Measurements from ENCODE around the gene C19orf12.

C19orf12 gene

DNA sequence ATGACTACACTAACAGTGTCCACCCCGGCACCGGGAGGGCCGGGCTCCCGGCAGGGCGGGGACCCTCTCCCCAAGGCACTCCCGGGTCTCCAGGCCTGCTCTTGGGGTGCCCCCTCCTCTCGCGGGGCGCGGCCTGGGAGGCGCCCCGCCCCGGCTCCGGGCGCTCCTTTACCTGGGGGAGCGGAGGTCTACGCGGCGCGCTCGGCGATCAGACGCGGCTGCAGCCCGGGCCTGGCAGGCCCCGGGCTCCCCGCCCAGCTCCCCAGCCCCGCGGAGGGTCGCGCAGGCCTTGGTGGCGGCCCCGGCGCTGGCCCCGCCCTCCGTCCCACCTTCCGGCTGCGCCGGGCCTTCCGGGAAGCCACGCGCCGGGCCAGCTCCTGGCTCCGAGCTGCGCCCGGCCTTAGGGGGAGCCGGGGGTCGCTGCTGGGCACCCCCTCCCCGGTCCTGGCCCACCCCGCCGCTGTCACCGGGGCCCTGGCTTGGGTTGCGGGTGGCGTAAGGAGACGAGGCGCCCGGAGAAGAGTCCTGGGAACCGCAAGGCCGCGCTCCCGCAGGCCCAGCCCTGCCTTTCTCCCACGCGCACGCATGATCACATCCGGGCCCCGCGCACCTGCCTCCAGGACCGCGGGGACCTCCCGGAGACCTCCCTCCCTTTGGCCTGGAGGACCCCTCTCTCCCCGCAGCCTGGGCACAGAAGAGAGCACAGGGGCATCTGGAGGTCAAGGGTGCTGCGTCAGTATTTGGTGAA lies at the start of gene C19orf12:
TSS of gene C19orf12 (minus strand) at position 309 of the 748 bp plus-strand sequence. CDS start 6,848 bp downstream, outside the sequence.
- peak in 1 of 2 donors; percentile 37 for DNase-seq (ENCODE audit: low read depth in 2 of 2)

- DNase-seq (ENCODE audit: low read depth in 2 of 2), result no peak
Observed at GRCh38 chr19:29764361-29764760, 49.3 kb upstream of the C19orf12 start.

- no peak for DNase-seq (ENCODE audit: low read depth in 2 of 2)
Observed at GRCh38 chr19:29763196-29763595, 48.1 kb upstream of the C19orf12 start.

GRCh38 chr19:29761575-29762232 lies 46.6 kb upstream of the C19orf12 start:
- no peak for DNase-seq (ENCODE audit: low read depth in 2 of 2)

- DNase-seq (ENCODE audit: low read depth in 2 of 2), result no peak
Observed at GRCh38 chr19:29760752-29761502, 45.9 kb upstream of the C19orf12 start.

DNA sequence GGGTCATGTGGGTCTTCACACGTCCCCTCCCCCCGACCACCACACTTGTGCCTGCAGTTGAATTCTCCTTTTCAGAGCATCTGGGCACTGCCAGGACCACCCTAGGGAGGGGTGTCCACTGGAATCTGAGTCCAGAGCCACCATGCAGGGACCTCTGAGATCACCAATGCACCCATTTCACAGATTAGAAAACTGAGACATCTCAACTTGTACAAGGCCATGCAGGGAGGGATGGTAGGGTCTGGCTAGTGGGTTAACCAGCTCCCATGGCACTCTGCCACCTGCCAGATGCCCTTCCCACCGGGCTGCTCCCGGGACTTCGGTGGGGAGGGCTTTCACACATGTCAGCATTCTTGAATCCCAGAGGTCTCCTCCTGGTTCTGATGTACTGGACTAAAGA lies 44.3 kb upstream of the C19orf12 start:
- DNase-seq (ENCODE audit: low read depth in 2 of 2), result no peak

DNA sequence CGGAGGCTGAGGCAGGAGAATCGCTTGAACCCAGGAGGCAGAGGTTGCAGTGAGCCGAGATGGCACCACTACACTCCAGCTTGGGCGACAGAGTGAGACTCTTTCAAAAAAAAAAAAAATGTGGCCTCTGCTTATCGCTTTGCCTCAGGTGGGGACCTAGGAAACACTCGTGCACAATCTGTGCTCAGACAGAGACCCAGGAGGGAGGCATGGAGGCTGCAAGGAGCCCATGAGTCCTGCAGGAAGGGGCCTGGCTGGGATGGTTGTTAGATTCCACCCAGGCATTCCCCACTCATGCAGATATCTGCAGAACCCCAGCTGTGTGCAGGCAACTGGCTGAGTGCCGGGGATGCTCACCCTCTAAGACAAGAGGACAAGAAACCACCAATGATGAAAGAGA lies 43.8 kb upstream of the C19orf12 start:
- no peak for DNase-seq (ENCODE audit: low read depth in 2 of 2)

GRCh38 chr19:29757551-29757950 lies 42.5 kb upstream of the C19orf12 start:
- no peak for DNase-seq (ENCODE audit: low read depth in 2 of 2)

DNA sequence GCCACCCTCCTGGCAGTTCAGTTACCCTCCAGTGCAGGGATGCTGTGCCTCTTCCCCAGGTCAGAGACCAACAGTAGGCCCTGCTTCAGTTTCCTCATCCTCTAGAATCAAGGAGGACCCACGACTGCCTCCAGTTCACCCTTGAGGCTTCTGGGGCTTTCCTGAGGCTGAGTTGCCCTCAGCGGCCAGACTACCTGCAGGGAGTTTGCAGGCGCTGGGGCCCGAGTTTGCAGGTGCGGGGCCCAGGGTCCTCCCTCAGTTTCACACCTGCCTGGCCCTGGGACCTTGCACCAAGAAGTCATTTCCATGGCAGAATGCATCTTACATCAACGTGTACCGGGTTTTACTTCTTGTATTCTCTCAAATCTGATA lies 38.9 kb upstream of the C19orf12 start:
- no peak for DNase-seq (ENCODE audit: low read depth in 2 of 2)

GRCh38 chr19:29753190-29753933 lies 38.3 kb upstream of the C19orf12 start:
- DNase-seq (ENCODE audit: low read depth in 2 of 2), result no peak

DNA sequence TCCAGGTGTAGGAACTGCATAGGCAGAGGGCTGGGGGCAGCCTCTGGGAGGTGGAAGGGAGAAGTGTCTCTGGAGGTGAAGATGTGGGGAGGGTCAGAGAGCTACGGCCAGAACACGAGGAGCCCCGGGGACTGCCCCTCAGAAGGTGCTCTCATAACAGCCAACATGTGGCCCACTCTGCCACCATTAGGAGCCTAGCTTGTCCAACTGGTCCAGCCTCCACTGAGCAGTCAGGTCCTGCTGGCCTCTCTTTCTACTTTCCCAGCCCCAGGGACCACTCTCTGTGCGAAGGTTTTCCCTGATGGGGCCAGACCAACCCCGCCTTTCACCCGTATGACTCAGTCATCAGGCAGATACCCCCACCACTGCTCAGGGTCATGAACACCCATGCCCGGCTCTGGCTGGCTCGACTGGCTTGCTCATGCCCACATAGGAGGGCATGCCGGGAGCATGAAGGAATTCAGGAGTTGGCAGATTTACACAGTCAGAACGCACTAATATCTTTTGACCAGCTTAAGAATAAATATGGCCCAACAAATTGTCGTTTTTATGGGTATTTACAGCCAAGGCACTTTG lies 37.5 kb upstream of the C19orf12 start:
- DNase-seq (ENCODE audit: low read depth in 2 of 2), result no peak

DNA sequence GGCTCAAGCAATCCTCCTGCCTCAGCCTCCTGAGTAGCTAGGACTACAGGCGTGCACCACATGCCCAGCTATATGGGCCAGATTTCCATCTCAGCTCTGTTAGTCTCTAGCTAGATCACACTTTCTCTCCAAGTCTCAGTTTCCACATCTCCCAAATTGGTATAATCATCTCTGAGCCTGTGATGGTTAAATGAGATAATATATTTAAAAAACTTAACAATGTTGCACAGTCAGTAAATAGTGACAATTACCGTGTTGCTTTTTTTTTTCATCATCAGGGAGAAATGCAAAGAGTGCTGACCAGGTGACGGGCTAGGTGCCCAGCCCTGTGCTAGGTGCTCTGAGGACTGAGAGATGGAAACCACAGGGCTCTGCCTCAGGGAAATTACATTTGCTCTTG lies 36.9 kb upstream of the C19orf12 start:
- no peak for DNase-seq (ENCODE audit: low read depth in 2 of 2)

GRCh38 chr19:29750001-29750400 lies 34.9 kb upstream of the C19orf12 start:
- no peak for DNase-seq (ENCODE audit: low read depth in 2 of 2)

DNA sequence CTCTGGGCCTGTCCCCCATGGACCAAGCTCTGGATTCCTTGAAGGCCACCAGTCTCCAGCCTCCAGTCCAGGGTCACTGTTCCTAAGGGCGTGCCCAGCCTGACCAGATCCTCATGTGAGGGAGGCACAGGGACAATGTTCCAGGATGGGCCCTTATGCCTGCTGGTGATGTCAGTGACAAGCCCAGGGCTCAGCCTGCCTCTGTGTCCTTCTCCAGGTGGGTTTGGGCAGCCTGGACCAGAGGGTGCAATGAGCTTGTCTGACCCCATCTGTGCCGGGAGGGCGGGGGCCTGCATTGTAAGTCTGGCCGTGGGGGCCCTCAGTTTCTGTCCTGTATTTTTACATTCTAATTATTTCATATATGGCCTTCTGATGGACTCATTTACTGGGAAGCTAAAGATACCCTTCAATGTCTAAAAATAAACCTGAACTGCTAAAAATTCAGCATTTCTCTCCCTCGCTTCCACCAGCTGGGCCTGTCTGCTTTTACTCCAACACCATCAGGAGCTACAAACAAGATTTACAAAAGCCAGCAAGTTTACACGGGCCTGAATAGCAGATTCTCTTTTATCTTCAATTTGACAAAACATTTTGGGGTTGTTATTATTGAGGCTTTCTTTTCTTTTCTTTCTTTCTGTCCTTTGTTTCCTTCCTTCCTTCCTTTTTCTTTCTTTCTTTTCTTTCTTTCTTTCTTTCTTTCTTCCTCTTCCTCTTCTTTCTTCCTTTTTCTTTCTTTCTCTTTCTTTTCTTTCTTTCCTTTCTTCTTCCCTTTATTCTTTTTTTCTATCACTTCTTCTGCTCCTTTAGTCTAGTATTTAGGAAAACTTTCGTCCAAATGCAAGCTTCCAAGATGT lies 34.2 kb upstream of the C19orf12 start:
- no peak for DNase-seq (ENCODE audit: low read depth in 2 of 2)

GRCh38 chr19:29745253-29745652 lies 30.2 kb upstream of the C19orf12 start:
- DNase-seq (ENCODE audit: low read depth in 2 of 2), result no peak

GRCh38 chr19:29743681-29744080 lies 28.6 kb upstream of the C19orf12 start:
- DNase-seq (ENCODE audit: low read depth in 2 of 2), result no peak

DNA sequence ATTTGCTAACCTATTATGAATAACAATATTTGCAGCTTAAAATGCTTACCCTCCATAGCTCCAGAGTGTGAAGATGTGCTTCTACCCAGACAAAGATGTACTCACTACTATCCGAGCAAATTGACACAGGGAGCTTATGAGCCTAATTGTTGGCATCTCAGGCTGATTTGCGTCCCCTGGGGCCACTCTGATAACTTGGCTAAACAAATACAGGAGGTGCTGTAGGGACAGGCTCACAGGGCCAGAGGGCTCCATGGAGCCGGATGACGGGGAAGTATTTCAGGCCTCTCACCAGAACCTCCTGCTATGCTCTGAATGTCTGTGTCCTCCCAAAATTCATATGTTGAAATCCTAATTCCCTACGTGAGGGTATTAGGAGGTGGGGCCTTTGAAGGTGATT lies 26.7 kb upstream of the C19orf12 start:
- no peak for DNase-seq (ENCODE audit: low read depth in 2 of 2)

DNA sequence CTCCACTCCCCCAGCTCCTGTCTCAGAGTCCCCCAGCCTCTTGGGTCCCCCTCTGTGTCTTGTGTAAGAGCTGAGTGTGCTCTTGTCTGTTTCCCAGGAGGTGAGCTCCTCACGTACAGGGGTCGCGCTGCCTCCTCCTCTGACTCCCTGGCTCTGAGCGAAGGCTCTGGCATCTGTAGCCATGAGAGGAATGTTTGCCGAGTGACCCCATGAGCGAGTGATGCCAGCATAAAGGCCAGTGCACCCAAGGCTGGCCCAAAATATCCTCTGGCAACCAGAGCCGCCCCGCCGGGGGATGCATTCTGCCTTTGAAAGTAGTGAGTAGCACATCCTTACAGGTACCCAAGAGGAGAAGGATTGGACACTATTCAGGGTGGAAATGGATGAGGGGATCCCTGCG lies 26.2 kb upstream of the C19orf12 start:
- no peak for DNase-seq (ENCODE audit: low read depth in 2 of 2)

DNA sequence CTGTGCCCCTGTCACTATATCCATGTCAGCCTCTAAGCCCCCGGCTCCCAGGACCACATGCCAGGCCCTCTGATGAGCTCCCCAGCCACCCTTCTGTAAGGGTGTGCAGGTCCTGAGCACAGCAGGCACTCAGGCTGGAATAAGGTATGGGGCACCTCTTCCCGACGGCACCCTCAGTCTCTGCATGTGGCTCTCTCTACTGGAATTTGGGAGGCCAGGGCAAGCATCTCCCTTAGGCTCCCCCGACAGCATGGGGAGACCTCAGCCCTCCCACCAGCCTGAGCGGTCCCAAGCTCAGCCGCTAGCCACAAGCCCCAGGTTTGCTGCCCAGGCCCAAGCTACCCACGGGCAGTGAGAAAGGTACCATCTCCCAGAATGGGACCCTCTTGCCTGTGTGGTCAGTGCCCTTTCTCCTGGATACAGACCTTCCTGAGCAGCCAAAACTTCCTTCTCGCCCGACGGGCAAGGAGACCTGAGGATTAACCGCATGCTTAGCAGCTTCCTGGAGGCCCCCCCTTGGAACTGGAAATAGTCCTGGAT lies 22.5 kb upstream of the C19orf12 start:
- DNase-seq (ENCODE audit: low read depth in 2 of 2), result no peak

DNA sequence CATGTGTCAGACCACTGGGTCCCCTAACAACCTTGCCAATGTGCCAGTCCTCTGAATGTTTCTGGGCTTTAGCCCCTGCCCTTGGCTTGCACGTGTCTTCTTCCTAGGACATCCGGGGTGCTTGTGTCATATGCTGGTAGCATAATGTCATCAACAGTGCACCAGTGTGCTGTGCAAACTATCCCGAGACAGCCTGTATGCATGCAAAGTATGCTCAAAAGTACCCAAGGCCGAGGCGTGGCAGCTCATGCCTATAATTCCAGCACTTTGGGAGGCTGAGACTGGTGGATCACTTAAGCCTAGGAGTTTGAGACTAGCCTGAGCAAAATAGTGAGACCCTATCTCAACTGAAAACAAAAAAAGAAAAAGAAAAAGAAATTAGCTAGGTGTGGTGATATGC lies 20.8 kb upstream of the C19orf12 start:
- no peak for DNase-seq (ENCODE audit: low read depth in 2 of 2)
